PC-9 (cell line): ENCODE results near the gene BCAS3.

Experiments used
- CTCF ChIP-seq: fragments of 200-600 bp; sonication (generic); conservative IDR thresholded peaks from 2 replicates; pipeline ENCODE4 v1.6.1; 2017; ENCODE audit warnings: mixed run types, antibody characterized with exemption, mild to moderate bottlenecking, moderate library complexity
- EZH2 ChIP-seq: fragments of 200-600 bp; sonication (generic); IDR thresholded peaks from 2 replicates; pipeline ENCODE4 v1.8.0; 2017; ENCODE audit warnings: antibody characterized with exemption, low read depth

- no peak for TF ChIP-seq CTCF
- TF ChIP-seq EZH2, result no peak
These were observed 21.2 kb upstream of the BCAS3 start for GRCh38 chr17:60656499-60656898.
